IPS-15b (cell line): Measurements from ENCODE around the gene LSM14A.
"Not testable (repeated sequence)": the region's sequence is repeated elsewhere in the genome, so short reads cannot be mapped to it uniquely, and the experiment has no call there.

Experiments used
- H3K27me3 ChIP-seq: one replicate; pipeline ENCODE4 v1.6.1; 2013; ENCODE audit warnings: low read length; ENCODE audit not compliant: control insufficient read depth, insufficient read depth
- H3K36me3 ChIP-seq: one replicate; pipeline ENCODE4 v1.6.1; 2013; ENCODE audit warnings: low read length; ENCODE audit not compliant: control insufficient read depth, insufficient read depth
- H3K4me1 ChIP-seq: one replicate; pipeline ENCODE4 v1.6.1; 2013; ENCODE audit warnings: mild to moderate bottlenecking, low read length; ENCODE audit not compliant: control insufficient read depth, insufficient read depth
- H3K4me3 ChIP-seq: one replicate; pipeline ENCODE4 v1.5.1; 2013; ENCODE audit warnings: low read depth, low read length
- H3K9ac ChIP-seq: one replicate; pipeline ENCODE4 v1.6.1; 2013; ENCODE audit warnings: low read depth, mild to moderate bottlenecking, low read length
- H3K9me3 ChIP-seq: one replicate; pipeline ENCODE4 v1.6.1; 2013; ENCODE audit warnings: mild to moderate bottlenecking, low read length; ENCODE audit not compliant: control insufficient read depth, insufficient read depth

LSM14A gene

GRCh38 chr19:34161902-34162301, 10.4 kb upstream of the LSM14A start:
- H3K36me3 ChIP-seq, H3K4me1 ChIP-seq, H3K9me3 ChIP-seq, H3K9ac ChIP-seq, H3K27me3 ChIP-seq, H3K4me3 ChIP-seq: not testable (repeated sequence)

GRCh38 chr19:34165295-34165738, 7.0 kb upstream of the LSM14A start:
- Histone ChIP-seq H3K4me3 (no peak overlapping the region), H3K27me3 (no peaks in the 10 kb centered on the region), H3K4me1 (no peaks in the 10 kb centered on the region), H3K9me3 (no peaks in the 10 kb centered on the region), H3K9ac (no peak overlapping the region), H3K36me3 (no peaks in the 10 kb centered on the region)

- not testable (repeated sequence) for H3K9me3 ChIP-seq, H3K27me3 ChIP-seq, H3K36me3 ChIP-seq, H3K9ac ChIP-seq, H3K4me1 ChIP-seq, H3K4me3 ChIP-seq
These were observed 2.7 kb upstream of the LSM14A start for GRCh38 chr19:34169475-34170199.

GRCh38 chr19:34171539-34171876, 796 bp upstream of the LSM14A start:
- peaks cover 7% of the 10 kb centered on the region for H3K4me1 ChIP-seq

GRCh38 chr19:34172661-34173192, 423 bp downstream of the LSM14A start:
- peaks cover 7% of the 10 kb centered on the region for H3K4me1 ChIP-seq
- no peaks in the 10 kb centered on the region for H3K9me3 ChIP-seq
- no peaks in the 10 kb centered on the region for H3K36me3 ChIP-seq
- H3K4me3 ChIP-seq: peak overlapping the region; percentile 94
- H3K9ac ChIP-seq: peak overlapping the region; percentile 97
- H3K27me3 ChIP-seq: no peaks in the 10 kb centered on the region

More at GRCh38 chr19:34171539-34171876, 796 bp upstream of the LSM14A start:
- Histone ChIP-seq H3K9me3 (no peaks in the 10 kb centered on the region), H3K27me3 (no peaks in the 10 kb centered on the region), H3K9ac (peak overlapping the region; percentile 98), H3K4me3 (peak overlapping the region; percentile 94), H3K36me3 (no peaks in the 10 kb centered on the region)

- H3K4me1 ChIP-seq: peaks cover 10% of the 10 kb centered on the region
- H3K27me3 ChIP-seq: no peaks in the 10 kb centered on the region
- H3K4me3 ChIP-seq: peak overlapping the region; percentile 94
- H3K36me3 ChIP-seq: no peaks in the 10 kb centered on the region
- H3K9ac ChIP-seq: peak overlapping the region; percentile 97
- H3K9me3 ChIP-seq: no peaks in the 10 kb centered on the region
These were observed 1.1 kb downstream of the LSM14A start for GRCh38 chr19:34173193-34173956.

- H3K4me3 ChIP-seq, H3K9ac ChIP-seq, H3K9me3 ChIP-seq, H3K4me1 ChIP-seq, H3K27me3 ChIP-seq, H3K36me3 ChIP-seq: not testable (repeated sequence)
These were observed 2.9 kb downstream of the LSM14A start for GRCh38 chr19:34175173-34175572.

GRCh38 chr19:34176581-34176980, 4.3 kb downstream of the LSM14A start:
- Histone ChIP-seq H3K4me1 (peaks cover 11% of the 10 kb centered on the region), H3K9me3 (no peaks in the 10 kb centered on the region)

GRCh38 chr19:34178274-34178610, 5.9 kb downstream of the LSM14A start:
- peaks cover 8% of the 10 kb centered on the region for H3K4me1 ChIP-seq
- H3K4me3 ChIP-seq: no peak overlapping the region
- H3K9ac ChIP-seq: no peak overlapping the region
- H3K36me3 ChIP-seq: no peaks in the 10 kb centered on the region
- no peaks in the 10 kb centered on the region for H3K27me3 ChIP-seq
- no peaks in the 10 kb centered on the region for H3K9me3 ChIP-seq

More at GRCh38 chr19:34176581-34176980, 4.3 kb downstream of the LSM14A start:
- Histone ChIP-seq H3K27me3 (no peaks in the 10 kb centered on the region), H3K4me3 (no peak overlapping the region), H3K9ac (no peak overlapping the region), H3K36me3 (no peaks in the 10 kb centered on the region)

- Histone ChIP-seq H3K27me3 (no peaks in the 10 kb centered on the region), H3K9ac (no peak overlapping the region), H3K4me3 (no peak overlapping the region), H3K36me3 (no peaks in the 10 kb centered on the region), H3K9me3 (no peaks in the 10 kb centered on the region), H3K4me1 (peaks cover 8% of the 10 kb centered on the region)
These were observed 6.8 kb downstream of the LSM14A start for GRCh38 chr19:34179066-34179465.

- H3K9me3 ChIP-seq: no peaks in the 10 kb centered on the region
- no peaks in the 10 kb centered on the region for H3K27me3 ChIP-seq
- no peaks in the 10 kb centered on the region for H3K36me3 ChIP-seq
- peaks cover 8% of the 10 kb centered on the region for H3K4me1 ChIP-seq
- no peak overlapping the region for H3K4me3 ChIP-seq
- H3K9ac ChIP-seq: no peak overlapping the region
These were observed 8.0 kb downstream of the LSM14A start for GRCh38 chr19:34180273-34180672.

- H3K9me3 ChIP-seq: no peaks in the 10 kb centered on the region
- H3K27me3 ChIP-seq: no peaks in the 10 kb centered on the region
- no peak overlapping the region for H3K9ac ChIP-seq
- H3K36me3 ChIP-seq: no peaks in the 10 kb centered on the region
- peaks cover 8% of the 10 kb centered on the region for H3K4me1 ChIP-seq
- no peak overlapping the region for H3K4me3 ChIP-seq
These were observed 8.4 kb downstream of the LSM14A start for GRCh38 chr19:34180709-34181108.
